SIG-M5 treated with dmso at 0.1 percent for 504 hours (cell line): ENCODE measurements around the gene CTSH.
"Not testable (repeated sequence)": the region's sequence is repeated elsewhere in the genome, so short reads cannot be mapped to it uniquely, and the experiment has no call there.

Experiments used
- DNase-seq: peaks from one replicate; lab custom pipeline; 2025; ENCODE audit not compliant: unreplicated experiment; lab: John Stamatoyannopoulos, UW

The CTSH gene

DNA sequence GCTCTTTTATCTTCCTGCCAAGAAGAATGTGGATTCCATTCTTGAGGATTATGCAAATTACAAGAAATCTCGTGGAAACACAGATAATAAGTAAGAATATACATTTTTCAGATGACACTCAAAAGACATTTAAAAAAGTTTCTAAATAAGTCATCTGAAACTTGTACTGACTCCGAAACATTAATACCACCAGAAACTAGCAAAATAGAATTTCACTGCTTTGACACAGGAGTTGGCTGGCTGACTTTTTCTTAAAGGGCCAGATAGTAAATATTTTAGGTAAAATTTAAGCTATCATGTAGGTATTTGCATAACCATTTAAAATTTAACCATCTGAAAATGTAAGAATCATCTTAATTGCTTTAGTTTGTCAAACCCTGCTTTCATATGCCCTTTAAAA lies 51.3 kb downstream of the CTSH start:
- no peak for DNase-seq

DNA sequence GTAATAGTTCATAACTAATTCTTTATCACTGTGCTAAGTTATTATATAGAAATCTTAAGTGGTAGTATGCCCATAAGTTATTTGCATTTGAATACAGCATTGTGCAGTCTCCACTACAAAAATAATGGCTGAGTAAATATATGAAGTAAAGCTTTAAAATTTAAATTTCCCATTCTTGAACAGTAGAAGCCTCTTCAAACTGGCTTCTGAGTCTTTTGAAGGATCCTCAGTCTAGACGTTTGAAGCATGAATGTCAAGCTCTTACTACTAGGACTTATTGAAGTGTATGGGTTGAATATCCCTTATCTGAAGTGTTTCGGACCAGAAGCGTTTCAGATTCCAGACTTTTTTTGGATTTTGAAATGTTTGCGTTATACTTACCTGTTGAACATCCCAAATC lies 55.8 kb downstream of the CTSH start:
- DNase-seq = no peak

DNA sequence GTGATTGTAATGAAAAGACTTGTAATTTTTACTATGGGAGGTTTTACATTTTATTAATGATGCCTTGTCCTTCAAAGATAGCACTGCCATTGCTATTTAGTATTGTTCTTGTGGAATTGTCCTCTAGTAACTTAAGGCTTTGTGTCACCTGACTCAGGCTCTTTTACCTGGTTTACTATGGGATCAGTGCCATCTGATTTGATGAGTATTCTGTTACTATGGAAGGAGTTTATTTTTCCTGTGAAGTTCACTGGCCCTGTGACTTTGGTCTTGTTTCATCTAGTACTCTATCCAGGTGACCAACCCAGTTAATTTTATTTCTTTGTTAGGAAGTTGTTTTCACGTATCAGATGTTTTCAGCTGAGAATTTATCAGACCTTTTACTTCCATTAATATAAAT lies 63.2 kb downstream of the CTSH start:
- DNase-seq = no peak

DNA sequence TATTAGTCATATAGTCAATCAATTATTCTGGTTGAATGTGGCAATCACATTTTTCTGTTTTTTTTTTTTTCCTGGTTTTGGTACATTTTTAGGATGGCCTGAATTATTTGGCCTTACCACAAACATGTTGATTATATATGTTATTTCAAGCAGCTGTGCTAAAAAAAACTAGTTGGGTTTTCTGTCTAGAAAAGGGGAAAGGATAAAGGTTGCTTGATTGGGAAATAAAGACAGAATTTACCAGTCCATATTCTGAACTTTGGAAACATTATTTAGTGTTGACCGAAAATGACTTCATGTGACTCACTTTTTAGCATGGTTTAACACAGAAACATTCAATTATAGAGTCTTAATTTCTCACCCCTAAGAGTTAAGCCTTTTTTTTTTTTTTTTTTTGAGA lies 64.0 kb downstream of the CTSH start:
- no peak for DNase-seq

DNA sequence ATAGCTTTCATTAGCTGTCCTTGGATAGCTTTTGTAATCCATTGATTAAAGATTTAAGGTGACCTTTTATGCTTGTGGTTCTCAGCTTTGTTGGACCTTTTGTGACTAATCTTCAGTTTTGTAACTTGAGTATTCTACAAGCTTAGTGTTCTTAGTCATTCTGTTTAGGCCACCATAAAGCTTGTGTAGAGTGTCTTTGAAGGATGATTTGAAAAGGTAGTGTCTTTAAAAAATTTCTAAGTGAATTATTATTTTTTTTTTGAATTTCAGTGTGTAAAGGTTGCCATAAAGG lies 64.7 kb downstream of the CTSH start:
- DNase-seq = no peak

DNA sequence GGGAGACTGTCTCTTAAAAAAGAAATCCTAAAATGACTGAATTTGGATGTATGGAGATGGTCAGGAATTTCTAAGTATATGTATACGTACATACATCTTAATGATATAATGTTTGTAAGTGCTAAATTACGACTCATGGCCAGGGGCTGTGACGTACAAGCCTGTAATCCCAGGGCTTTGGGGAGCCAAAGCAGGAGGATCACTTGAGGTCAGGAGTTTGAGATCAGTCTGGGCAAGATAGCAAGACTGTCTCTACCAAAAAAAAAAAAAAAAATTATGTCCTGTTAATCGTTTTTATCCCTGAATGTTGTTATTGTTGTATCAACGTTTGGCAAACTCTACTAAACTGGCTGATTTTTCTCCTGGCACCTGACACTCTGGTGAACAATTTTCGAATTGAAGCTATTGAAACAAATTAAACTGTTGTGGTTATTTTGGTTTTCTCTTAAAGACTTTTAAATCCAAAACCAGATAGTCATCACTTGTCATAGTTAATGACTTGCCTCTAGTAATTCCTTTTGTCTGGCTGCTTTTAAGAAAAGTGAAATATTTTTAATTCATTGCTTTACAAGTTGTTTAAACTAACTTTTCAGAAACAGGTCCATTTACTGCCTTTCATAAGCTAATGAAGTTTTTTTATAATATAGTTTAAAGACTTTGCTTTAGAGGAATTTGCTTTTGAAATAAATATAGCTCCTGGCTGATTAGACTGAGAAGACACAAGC lies 65.2 kb downstream of the CTSH start:
- DNase-seq = no peak

DNA sequence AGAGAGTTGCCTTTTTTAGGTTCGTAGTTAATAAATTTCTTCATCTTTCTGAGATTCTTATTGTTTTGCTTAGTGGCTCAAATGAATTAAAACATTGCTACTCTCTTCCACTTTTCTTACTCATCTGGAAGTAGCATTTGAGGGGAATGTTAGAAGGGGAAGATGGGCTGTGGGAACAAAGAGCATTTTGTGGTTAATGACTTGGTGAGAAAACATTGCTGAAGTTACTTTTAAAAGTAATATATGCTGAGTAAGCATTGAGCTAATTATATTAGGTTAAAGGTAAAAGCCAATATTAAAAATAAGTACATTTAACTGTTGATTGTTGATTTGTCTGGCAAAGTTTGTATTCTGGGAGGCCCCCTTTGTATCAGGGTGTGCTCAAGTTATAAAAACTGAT lies 66.5 kb downstream of the CTSH start:
- no peak for DNase-seq

DNA sequence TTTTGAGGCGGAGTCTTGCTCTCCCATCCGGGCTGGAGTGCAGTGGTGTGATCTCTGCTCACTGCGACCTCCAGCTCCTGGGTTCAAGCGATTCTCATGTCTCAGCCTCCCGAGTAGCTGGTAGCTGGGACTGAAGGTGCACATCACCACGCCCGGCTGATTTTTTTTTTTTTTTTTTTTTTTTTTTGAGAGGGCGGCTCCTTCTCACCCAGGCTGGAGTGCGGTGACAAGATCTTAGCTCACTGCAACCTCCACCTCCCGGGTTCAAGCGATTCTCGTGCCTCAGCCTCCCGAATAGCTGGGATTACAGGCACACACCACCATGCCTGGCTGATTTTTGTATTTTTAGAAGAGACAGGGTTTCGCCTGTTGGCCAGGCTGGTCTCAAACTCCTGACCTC lies 67.9 kb downstream of the CTSH start:
- DNase-seq = not testable (repeated sequence)

DNA sequence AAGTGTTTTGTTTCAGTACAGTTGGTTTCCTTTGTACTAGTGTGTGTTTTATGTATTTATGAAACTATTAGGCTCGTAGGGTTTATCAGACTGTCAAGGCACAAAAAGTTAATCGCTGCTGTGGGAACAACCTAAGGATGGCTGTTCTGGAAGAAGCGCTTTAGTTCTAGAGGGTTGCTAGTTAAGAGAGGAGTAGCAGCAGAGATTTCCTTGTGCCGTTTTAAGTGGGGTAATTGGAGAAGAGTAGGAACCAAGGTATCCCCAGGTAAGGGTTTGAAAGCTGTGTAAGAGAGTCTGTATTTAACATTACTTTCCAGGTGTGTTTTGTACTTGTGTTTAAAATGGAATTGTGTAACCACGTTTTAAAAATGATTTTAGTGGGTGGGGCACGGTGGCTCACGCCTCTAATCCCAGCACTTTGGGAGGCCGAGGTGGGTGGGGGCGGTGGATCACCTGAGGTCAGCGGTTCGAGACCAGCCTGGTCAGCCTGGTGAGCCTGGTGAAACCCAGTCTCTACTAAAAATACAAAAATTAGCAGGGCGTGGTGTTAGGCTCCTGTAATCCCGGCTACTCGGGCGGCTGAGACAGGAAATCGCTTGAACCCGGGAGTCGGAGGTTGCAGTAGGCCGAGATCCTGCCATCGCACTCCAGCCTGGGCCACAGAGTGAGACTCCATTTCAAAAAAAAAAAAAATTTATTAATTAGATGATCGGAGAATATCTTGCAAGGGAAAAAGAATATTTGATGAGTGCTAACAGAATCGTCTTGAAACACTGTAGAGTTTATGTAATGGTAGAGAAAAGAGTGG lies 69.5 kb downstream of the CTSH start:
- no peak for DNase-seq

DNA sequence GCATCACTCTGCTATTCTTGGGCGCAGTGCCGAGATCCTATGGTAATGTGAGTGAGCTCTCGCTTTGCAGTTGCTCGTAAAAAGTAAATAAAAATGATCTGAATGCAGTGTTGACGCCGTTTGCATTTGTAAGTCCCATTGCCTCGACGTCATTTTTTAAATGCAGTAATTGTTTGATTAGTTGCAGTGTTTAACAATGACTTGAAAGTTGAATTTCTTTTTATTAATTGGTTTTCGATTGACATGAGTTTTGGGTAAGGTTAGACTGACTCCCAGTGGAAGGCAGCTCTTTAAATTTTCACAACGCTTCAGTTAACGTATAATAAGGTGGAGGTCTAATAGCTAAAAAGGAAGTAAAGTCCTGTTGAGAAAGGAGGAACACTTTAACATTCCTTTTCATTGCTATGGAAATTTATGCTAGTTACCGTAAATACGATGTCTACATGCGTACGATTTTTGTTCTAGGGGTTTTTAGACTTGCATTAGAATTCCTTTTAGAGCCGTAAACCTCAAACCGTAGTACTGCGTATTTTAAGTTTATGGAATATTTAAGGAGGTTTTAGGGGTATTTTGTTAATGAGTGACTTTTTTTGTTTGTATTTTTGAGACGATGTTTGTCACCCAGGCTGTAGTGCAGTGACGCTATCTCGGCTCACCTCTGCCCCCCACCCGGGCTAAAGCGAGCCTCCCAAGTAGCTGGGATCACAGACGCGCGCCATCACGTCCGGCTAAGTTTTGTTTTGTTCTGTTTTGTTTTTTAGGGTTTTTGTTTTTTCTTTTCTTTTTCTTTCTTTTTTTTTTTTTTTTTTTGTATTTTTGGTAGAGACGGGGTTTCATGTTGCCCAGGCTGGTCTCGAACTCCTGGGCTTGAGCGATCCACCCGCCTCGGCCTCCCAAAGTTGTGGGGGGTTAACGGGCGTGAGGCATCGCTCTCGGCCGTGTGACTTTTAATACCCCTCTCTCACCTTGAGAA lies 70.8 kb downstream of the CTSH start:
- peak; percentile 54 for DNase-seq

DNA sequence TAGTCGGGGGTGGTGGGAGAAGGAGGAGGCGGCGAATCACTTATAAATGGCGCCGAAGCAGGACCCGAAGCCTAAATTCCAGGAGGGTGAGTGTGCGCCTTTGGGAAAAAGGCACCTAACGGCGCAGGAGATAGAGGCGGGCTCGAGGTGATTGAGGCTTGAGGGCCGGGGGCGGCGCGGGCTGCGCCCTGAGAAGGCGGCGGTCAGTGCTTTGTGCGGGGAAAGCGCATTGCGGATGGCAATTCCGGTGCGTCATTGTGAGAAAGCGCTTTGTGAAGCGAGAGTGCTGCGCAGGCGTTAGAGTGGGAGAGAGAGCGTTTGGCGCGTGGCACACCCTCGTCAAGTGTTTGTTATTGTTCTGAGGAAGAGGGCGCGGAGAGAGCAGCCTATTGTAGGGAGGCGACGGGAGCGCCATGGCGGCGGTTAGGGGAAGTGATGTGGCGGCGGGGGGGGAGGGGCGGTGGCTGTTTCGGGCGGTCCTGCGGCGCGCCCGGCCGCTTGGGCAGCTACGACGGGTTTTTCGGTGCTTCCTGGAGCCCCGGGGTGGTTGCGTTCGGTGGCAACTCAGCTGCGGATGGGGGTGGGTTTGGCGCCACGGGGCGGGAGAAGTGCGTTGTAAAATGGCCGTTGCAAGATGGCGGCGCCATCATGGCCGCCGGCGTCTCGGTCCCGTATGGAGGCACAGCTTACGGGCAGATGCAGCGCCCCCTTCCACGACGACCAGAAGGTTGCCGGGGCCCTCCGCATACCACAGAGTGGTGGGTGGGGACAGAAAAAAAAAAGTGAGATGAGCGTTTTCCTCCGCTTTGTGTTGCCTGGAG lies 71.7 kb downstream of the CTSH start:
- DNase-seq = peak; percentile 87

DNA sequence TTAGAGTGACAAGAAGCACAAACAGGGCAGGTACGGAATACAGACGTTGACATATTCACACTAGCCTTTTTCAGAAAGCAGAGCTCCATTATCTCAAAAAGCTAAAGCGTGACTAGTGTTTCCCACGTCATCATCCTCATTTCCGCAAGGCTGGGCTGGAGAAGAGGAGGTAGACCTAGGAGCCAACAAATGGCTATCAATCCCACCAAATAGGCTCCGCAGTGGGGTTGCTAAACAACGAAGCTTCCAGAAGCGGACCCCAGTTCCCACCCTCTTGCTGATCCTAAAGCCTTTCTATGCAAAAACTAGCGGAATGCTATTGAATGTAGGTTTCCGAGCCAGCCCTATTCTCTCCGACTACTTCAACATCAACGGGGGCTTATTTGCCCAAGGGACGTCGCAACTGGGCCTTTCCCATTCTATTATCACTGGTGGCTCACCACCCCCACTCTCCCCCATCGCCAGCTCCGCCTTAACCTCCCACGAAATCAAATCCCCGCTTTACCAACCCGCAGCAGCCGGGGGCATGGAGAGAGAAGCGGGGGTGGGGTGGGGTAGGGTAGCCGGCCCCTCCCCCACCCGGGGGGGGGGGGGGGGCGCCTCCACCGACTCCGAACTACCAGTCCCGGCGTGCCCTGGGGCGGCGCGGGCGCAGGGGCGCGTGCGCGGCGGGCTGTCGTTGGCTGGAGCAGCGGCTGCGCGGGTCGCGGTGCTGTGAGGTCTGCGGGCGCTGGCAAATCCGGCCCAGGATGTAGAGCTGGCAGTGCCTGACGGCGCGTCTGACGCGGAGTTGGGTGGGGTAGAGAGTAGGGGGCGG lies 72.5 kb downstream of the CTSH start, which contains the start of gene MORF4L1:
Gene MORF4L1, plus strand, starts transcription at position 736 of the 817 bp plus-strand sequence. CDS start 128 bp downstream, outside the sequence.
- DNase-seq = peak; percentile 87

DNA sequence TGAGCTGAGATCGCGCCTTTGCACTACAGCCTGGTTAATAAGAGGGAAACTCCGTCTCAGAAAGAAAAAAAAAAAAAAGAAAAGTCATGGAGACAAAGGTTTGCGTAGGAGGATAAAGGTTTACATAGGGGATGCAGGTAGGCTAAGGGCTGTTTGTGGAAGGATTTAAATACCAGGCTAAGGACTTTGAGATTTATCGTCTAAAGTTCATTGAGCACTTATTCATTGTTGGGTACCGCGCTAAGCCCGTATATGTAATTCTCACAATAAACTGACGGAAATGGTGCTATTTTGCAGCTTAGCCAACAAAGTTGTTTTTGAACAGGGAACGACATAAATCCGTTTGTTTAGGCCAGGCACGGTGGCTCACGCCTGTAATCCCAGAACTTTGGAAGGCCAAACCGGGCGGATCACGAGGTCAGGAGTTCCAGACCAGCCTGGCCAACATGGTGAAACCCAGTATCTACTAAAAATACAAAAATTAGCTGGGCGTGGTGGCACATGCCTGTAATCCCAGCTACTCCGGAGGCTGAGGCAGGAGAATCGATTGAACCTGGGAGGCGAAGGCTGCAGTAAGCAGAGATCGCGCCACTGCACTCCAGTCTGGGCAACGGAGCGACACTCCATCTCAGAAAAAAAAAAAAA lies 73.2 kb downstream of the CTSH start:
- DNase-seq = not testable (repeated sequence)
